Esophagus squamous epithelium (tissue), 4 donors: ENCODE results near the gene KIAA1671.

Experiments used
- CTCF ChIP-seq, 6 experiments: fragments of 450-650 bp in 4 of 6; fragments of 200-600 bp in 2 of 6; sonication (generic) in 2 of 6; IDR thresholded peaks; one replicate each; pipeline ENCODE4 v1.5.1; 2016 to 2019; ENCODE audit warnings: antibody characterized with exemption in 6 of 6, mild to moderate bottlenecking in 4 of 6, moderate library complexity in 4 of 6
- POLR2A ChIP-seq, 4 donors: fragments of 450-650 bp; IDR thresholded peaks; one replicate each; pipeline ENCODE4 v1.6.1; 2017; ENCODE audit warnings: antibody characterized with exemption in 4 of 4, mild to moderate bottlenecking in 4 of 4, moderate library complexity in 3 of 4

- no peak for TF ChIP-seq CTCF (IDR thresholded peaks at IDR 0.05)
- TF ChIP-seq POLR2A (IDR thresholded peaks at IDR 0.05), result no peak
Observed at GRCh38 chr22:25167834-25168601, 215.5 kb downstream of the KIAA1671 start.
